Measurements from ENCODE around the gene TSPAN9. TPM values are rescaled to one million over a fixed set of nuclear protein-coding genes. Genes with fewer than 3 reads are reported as not detected.

The TSPAN9 gene
- total RNA-seq, 2 donors from 2014 or later: 41.9 to 50.0 TPM

DNA sequence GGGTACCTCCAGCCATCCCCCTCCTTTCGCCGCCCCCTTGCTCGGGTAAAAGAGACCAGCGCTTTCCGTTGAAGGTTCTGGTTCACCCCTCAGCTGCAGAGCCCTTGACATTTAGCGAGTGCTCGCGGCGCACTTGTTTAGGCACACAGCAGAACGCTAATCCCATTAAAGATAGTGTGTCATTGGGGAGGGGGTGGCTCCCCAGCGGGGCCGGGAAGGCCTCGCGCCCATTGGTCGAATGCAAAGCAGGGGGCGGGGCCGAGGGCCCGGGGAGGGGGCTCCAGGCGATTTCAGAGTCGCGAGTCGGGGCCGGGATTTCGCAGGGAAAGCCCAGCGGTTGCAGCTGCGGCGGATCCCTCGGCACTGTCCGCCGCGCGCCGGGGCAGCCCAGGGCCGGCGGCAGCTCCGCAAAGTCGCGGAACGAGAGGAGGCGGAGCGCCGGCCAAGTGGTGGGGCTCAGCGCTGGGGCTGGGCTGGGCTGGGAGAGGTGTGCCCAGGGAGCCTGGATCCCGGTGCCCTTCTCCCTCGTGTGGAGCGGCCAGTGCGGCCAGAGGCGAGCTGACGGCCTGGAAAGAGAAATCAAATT, 122.9 kb downstream of the TSPAN9 start:
- 0% methylated on average over 22 of the region's 49 CpGs for WGBS
- DNase-seq (ENCODE audit: low spot score): peak; percentile 39
- Histone ChIP-seq H3K27ac (peak overlapping the region; percentile 23 to 49), H3K27me3 (replicated peaks; ENCODE audit: insufficient read depth) (no peaks in the 10 kb centered on the region), H3K4me1 (replicated peaks) (peaks cover 3% of the 10 kb centered on the region), H3K9me3 (no peaks in the 10 kb centered on the region), H3K36me3 (no peaks in the 10 kb centered on the region), H3K4me3 (peak overlapping the region; percentile 36 to 41)
- TF ChIP-seq POLR2AphosphoS5 (IDR thresholded peaks at IDR 0.05): peak; percentile 3
- TF ChIP-seq POLR2A (IDR thresholded peaks at IDR 0.05): no peak
- intact Hi-C loops (cut with DNase I): loop anchor here (5.0 to 10.0 kb wide), 2 partner anchors 75 to 123 kb away; partner anchors contain the start of gene TSPAN9

DNA sequence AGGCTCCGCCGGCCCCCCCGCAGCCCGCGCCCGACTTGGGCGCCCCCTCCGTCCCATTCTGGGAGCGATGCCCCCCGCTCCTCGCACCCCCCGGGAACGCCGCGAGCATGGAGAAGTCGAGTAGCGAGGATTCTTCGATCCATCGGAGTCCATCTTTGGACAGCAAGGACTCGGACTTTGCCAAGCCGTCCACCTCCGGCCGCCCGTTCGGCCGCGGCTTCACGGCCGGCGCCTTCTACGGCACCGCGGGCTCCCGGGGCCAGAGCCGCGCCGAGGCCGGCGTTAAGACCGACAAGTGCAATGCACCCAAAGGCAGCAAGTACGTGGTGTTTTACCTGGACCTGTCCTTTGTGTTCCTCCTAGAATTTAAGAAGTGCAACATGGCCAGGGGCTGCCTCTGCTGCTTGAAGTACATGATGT, 123.6 kb downstream of the TSPAN9 start:
- Histone ChIP-seq H3K36me3 (no peaks in the 10 kb centered on the region), H3K27ac (peak overlapping the region in 1 of 2 donors; percentile 23), H3K9me3 (no peaks in the 10 kb centered on the region), H3K4me3 (peak overlapping the region; percentile 36 to 41), H3K4me1 (replicated peaks) (peaks cover 7% of the 10 kb centered on the region), H3K27me3 (replicated peaks; ENCODE audit: insufficient read depth) (no peaks in the 10 kb centered on the region)
- intact Hi-C loops (cut with DNase I): loop anchor here (5.0 to 10.0 kb wide), 2 partner anchors 74 to 124 kb away; partner anchors contain the start of gene TSPAN9
- TF ChIP-seq POLR2A (IDR thresholded peaks at IDR 0.05) (no peak), POLR2AphosphoS5 (IDR thresholded peaks at IDR 0.05) (no peak)
- TF ChIP-seq, protein P1, sequence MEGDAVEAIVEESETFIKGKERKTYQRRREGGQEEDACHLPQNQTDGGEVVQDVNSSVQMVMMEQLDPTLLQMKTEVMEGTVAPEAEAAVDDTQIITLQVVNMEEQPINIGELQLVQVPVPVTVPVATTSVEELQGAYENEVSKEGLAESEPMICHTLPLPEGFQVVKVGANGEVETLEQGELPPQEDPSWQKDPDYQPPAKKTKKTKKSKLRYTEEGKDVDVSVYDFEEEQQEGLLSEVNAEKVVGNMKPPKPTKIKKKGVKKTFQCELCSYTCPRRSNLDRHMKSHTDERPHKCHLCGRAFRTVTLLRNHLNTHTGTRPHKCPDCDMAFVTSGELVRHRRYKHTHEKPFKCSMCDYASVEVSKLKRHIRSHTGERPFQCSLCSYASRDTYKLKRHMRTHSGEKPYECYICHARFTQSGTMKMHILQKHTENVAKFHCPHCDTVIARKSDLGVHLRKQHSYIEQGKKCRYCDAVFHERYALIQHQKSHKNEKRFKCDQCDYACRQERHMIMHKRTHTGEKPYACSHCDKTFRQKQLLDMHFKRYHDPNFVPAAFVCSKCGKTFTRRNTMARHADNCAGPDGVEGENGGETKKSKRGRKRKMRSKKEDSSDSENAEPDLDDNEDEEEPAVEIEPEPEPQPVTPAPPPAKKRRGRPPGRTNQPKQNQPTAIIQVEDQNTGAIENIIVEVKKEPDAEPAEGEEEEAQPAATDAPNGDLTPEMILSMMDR (IDR thresholded peaks at IDR 0.05): no peak
- 10% methylated on average over 41 of the region's 41 CpGs for WGBS
- DNase-seq (ENCODE audit: low spot score): no peak

GRCh38 chr12:3201339-3202051, 124.3 kb downstream of the TSPAN9 start:
- WGBS: 78% methylated on average over 9 of the region's 10 CpGs
- Histone ChIP-seq H3K27ac (no peak overlapping the region), H3K9me3 (no peaks in the 10 kb centered on the region), H3K27me3 (replicated peaks; ENCODE audit: insufficient read depth) (no peaks in the 10 kb centered on the region), H3K4me1 (replicated peaks) (peaks cover 13% of the 10 kb centered on the region), H3K4me3 (no peak overlapping the region), H3K36me3 (no peaks in the 10 kb centered on the region)
- DNase-seq (ENCODE audit: low spot score): no peak
- intact Hi-C loops (cut with DNase I): loop anchor here (2.0 to 10.0 kb wide), 3 partner anchors 67 to 124 kb away; partner anchors contain the start of gene TSPAN9
- TF ChIP-seq POLR2AphosphoS5 (IDR thresholded peaks at IDR 0.05): no peak

- Histone ChIP-seq H3K27ac (no peak overlapping the region), H3K27me3 (replicated peaks; ENCODE audit: insufficient read depth) (no peaks in the 10 kb centered on the region), H3K4me1 (replicated peaks) (peaks cover 14% of the 10 kb centered on the region), H3K4me3 (no peak overlapping the region), H3K36me3 (no peaks in the 10 kb centered on the region), H3K9me3 (no peaks in the 10 kb centered on the region)
- TF ChIP-seq POLR2A (IDR thresholded peaks at IDR 0.05): no peak
- TF ChIP-seq, protein P1 (IDR thresholded peaks at IDR 0.05): no peak
- TF ChIP-seq POLR2AphosphoS5 (IDR thresholded peaks at IDR 0.05): no peak
- WGBS: 85% methylated on average over 11 of the region's 11 CpGs
- intact Hi-C loops (cut with DNase I): loop anchor here (2.0 to 10.0 kb wide), 3 partner anchors 67 to 125 kb away; partner anchors contain the start of gene TSPAN9
- DNase-seq (ENCODE audit: low spot score): no peak
Observed at GRCh38 chr12:3202096-3202495, 124.9 kb downstream of the TSPAN9 start.

DNA sequence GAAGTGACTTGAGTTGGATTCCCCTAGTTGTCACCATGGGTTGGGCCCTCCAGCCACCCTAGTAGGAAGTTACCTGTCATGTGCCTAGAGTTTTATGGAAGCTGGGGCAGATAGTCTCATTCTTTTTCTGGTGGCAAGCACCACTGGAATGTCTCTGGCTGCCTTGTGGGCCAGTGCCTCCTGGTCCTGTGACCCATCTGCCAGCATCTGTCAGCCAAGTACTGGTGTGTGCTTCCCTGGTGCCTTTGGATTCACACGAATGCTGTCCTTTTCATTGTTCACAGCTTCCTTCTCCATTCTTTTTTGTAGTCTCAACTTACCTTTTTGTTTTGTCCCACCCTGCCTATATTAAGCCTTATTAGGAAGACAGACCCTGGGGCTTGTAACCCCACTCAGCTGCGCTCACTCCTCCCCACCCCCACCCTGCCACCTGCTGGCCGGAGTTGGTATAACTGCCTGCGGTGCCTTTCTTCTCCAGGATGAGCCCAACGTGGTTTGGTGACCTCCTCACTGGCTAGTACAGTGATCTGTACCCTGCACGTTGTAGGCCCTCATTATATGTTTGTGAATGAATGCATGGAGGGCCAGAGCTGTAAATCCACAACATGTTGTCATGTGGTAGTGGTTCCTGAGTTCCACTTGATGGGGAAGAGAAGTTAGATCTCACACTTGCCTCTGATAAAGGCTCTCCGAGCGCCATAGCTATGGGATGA, 125.7 kb downstream of the TSPAN9 start:
- Histone ChIP-seq H3K9me3 (no peaks in the 10 kb centered on the region), H3K27ac (no peak overlapping the region), H3K36me3 (no peaks in the 10 kb centered on the region), H3K4me1 (replicated peaks) (peaks cover 14% of the 10 kb centered on the region), H3K27me3 (replicated peaks; ENCODE audit: insufficient read depth) (no peaks in the 10 kb centered on the region), H3K4me3 (no peak overlapping the region)
- DNase-seq (ENCODE audit: low spot score): peak; percentile 30
- WGBS: 30% methylated on average over 8 of the region's 8 CpGs
- intact Hi-C loops (cut with DNase I): loop anchor here (2.0 to 10.0 kb wide), 3 partner anchors 68 to 126 kb away; partner anchors contain the start of gene TSPAN9
- TF ChIP-seq, protein P1 (IDR thresholded peaks at IDR 0.05): peak; percentile 82 to 85 (median 84)
- TF ChIP-seq POLR2AphosphoS5 (IDR thresholded peaks at IDR 0.05): no peak
- TF ChIP-seq POLR2A (IDR thresholded peaks at IDR 0.05): no peak
